ENCODE measurements around the gene HPSE2.

Gene HPSE2

DNA sequence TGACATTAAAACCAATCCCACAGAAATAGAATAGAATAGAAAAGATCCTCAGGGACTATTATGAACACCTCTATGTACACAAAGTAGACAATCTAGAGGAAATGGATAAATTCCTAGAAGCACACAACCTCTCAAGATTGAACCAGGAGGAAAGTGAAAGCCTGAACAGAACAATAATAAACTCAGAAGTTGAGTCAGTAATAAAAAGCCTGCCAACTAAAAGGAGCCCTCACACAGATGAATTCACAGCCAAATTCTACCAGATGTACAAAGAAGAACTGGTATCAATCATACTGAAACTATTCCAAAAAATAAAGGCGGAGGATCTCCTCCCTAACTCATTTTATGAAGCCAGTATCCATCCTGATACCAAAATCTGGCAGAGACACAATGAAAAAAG lies 568.6 kb downstream of the HPSE2 start:
- no peak for DNase-seq

DNA sequence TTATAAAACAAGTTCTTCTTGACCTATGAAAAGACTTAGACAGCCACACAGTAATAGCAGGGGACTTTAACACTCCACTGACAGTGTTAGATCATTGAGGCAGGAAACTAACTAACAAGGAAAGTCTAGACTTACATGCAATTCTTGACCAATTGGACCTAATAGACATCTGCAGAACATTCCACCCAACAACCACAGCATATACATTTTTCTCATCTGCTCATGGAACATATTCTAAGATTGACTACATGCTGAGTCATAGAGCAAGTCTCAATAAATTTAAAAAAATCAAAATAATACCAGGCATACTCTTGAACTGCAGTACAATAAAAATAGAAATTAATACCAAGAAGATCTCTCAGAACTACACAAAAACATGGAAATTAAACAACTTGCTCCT lies 569.4 kb downstream of the HPSE2 start:
- DNase-seq: no peak

DNA sequence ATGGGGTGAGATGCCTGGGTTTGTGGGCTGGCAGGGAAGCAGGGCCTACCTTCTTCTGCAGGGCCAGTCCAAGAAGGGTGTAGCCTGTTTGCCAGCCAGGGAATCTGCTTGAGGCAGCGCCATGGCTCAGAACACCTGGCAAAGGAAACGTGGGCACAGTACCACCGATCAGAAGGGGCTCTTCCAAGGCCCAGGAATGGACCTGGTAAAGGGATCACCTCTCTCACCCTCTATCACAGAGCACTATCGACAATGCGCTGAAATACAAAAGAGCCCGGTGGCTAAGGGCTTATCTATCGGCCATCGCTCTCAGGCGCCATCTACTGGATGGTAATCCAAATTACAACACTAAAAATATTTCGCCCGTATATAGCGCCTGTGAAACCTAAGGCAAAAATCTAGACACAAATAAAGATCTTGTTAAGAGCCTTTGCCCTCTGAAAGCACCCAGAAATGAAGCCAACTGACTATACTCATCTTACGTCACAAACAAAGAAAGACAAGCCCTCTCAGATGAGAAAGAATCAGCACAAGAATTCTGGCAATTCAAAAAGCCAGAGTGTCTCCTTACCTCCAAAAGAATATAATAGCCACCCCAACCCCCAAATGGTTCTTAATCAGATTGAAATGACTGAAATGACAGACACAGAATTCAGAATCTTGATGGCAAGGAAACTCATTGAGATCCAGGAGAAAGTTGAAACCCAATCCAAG lies 571.2 kb downstream of the HPSE2 start:
- DNase-seq: no peak

DNA sequence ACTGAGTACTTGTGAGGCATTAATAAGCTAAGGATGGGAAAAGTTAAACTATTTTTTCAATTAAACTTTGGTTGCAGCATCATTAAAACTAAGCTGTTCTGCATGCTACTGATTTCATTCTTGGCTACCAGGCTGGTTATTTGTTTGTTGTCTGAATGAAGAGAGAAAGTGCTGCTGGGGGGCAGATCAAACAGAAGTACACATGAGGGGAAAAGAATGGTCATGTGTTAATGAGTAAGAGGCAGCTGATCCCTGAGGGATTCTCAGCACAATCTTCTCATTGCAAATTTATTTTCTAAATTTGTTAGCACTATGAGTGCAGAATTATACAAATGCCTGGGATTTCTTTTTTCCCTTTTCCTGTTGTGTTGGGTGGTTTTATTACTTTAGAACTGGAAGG lies 575.7 kb downstream of the HPSE2 start:
- no peak for DNase-seq

DNA sequence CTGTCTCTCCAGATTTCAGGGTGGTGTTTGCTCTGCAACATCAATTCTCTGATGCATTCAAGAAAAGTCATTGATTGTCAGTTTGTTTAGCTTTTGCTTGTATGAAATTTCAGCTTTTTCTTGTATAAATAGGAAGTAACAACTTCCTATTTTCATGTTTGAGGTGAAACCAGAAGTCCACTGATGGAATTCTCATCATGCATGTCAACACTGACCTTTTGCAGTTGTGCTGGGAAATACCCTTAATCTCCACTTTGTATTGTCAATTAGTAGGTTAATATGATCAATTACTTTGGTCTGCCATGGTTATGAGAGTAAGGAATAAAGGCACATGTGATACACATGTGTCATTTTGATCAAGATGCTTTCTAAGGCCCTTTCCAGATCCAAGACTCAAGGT lies 580.2 kb downstream of the HPSE2 start:
- no peak for DNase-seq

DNA sequence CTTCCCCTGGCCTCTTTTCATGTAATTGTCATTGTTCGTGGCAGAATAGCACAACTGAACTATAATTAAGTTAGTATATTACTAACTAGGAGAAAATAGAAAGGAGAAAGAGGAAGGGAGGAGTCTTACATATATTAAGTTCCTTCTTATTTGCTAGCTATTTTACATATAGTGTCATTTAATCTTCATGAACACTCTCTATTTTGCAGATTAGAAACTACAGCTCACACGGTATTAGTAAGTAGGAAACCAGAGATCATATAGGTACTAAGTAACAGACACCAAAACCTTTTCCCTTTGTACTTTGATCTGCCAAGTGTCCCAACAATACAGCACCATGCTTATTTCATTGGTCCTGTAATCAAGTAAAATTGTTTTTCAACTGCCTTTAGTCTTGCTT lies 586.5 kb downstream of the HPSE2 start:
- no peak for DNase-seq

DNA sequence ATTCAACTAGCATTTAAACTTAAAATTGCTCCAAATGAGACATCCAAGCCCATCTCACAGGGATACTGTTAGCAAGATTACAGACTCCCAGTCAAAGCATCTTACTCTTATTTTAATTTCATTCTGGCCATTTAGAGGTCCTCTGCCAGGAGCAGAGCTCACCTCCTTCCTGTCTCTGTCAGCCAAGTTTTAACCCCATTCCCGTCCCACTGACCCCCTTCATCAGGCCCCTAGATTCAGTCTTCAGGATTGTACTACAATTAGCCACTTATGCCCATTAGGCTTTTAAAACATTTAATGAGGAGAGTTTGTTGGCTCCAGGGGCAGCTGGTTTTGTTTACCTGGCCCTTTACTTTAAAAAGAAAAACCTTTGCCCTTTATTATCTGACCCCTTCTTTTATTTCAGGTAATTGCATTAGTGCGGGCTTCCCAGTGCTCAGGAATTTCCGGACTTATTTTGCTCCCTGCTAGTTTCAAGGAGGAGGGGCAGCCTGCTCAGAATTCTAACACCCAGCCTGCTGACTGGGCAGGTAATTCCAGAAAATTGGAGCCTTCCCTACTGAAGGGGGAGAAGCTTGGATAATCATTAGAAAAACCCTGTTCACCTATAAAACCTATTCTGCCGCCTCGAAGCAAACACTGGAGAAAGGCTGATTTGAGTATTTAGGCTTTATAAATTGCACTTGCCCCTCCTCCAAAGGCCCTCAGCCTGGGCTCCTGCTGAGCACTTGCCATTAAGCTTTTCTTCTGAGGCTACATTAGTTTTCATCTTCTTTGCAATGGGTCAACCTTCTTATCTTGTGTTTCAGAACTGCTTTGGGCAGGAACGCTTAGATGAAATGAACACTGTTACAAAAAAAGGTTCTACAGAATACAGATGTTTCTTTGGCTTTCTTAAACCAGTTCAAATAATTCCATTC lies 588.4 kb downstream of the HPSE2 start:
- DNase-seq: no peak

DNA sequence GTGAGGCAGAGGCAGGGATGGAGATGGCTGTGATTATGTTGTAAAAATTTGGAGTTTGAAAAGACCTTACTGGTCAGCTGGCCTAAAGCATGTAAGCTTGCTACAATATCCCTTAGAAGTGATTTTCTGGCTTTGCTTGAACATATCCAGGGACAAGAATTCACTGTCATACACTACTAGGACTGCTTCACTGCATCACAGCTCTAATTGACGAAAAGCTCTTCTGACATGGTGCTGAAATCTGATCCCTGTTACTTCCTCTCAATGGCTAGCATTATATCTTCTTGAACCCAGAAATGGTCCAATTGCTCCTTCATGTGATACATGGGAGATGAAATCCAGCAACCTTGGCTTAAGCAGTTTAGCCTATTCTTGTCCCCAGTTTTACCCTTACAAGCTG lies 591.2 kb downstream of the HPSE2 start:
- DNase-seq: no peak

DNA sequence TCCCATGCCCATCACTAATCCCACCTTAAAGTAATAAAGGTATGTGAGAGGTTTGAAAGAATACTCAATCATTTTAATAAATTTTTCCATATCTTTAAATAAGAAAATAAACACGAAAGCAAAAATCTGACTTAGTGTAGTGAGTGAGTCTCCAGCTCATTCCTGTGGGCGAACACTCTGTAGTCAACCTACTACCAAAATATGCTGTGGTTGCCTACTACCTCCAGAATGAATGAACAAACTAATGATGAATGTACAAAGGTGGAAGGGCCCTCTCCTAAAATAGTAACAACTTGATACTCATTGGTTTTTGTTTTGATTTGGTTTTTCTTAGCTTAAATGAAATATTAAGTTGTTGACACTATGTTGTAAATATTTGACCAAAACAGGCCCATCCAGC lies 593.4 kb downstream of the HPSE2 start:
- no peak for DNase-seq

DNA sequence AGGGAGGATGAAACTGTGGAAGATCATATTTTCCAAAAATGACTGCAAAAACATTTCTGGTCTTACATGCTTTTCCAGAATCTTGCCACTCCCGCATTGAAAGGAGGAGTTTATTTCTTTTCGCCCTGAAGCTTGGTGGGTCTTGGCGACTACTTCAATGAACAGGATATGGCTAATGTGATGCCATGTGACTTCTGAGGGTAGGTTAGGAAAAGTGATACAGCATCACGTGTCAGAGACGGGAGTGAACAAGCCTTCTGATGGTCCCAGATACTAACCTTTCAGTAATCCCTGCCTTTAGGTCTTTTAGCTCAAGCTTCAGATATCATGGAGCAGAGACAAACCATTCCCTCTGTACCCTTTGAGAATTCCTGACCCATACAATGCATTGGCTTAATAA lies 596.7 kb downstream of the HPSE2 start:
- no peak for DNase-seq

DNA sequence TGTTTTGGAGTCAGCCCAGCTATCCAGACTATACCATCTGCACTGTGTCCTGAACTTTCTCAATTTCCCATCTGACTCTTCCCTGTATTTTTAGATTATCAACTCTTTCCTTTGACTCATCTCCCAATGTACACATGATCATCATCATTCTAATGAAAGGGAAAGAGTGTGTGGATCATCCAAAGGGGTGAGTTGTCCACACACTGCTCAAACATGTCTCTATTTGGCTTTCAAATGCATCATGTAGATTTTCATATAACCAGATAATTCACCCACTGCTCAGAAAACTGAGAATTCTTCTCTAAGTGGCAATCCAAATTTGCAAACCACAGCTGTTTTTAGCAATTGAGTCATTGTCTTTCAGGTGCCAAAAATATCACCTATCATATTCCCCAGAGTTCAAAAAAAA lies 598.7 kb downstream of the HPSE2 start:
- DNase-seq: no peak

DNA sequence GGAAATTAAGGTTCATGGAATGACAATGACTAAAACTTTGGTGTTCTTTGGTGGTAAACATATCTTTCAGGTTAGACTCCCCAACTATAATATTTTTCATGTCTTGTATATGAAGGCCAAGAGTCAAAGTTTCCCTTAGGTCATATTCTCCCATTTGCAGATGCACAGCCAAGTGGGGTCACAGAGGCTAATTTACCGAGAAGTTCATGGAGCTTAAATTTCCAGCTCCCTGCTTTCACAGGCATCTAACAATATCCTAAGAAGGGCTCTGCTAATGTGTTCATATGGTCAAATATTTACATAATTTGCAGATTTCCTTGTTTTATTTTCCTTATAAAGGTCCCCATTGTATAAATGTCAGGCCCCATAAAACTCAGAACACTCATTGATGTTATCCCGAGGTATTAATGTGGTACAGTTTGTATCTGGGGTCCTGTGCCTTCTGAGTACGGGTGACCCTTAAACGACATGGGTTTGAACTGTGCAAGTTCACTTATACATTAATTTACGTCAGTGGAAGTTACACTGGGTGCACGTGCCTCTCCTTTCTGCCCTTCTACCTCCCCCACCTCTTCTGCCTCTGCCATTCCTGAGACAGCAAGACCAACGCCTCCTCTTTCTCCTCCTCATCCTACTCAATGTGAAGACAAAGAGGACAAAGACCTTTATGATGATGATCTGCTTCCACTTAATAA lies 603.0 kb downstream of the HPSE2 start:
- no peak for DNase-seq

DNA sequence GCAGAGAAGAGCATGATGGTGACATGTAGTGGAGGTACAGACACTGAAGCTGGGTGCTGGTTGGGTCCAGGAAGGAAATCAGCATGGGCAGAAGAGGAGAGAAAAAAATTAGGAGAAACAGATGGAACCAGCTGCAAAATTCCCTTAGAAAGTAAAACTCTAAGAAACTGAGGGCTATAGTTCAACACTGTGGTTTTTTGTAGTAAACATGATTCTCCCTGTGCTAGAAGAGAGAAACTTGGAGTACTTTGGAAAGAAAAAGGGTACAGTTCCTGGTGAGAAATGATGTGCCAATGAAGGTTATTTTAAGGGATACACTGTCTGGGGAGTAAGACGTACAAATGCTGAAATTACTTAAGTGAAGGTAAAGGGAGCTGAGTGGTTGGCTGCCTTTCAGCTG lies 607.4 kb downstream of the HPSE2 start:
- DNase-seq: no peak

DNA sequence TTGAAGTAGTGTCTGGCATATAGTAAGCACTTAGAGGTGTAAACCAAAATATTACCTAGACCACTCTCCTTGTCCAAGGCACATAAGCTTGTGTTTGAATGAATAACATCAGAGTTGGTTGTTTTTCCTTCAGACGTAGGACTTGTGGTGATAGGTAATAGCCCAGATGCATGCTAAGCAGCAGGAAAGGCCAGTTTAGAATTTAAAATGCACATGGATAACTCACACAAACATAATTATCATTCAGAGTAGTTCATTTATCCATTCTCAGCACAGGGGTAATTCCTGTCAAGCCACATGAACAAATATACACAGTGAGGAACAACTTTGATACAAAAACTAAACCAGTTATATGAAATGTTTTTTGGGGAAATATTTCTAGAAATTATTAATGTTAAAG lies 607.9 kb downstream of the HPSE2 start:
- DNase-seq: no peak

DNA sequence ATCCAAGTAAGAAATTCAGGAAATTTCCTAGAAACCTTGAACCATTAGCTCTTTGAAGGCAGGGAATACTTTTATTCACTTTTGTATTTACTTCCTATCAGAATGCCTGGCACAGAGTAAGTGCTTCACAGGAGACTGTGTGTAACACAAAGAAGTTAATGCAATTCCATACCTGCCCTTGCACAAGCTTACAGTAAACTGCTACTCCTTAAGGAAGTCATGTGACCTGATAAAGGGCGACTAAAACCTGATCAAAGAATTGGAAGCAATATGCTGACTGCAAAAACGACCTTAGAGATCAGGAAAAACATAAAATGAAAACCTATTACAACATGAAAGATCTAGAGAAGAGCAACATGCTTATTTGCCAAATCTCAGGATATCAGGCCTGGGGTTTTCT lies 610.7 kb downstream of the HPSE2 start:
- DNase-seq: no peak

DNA sequence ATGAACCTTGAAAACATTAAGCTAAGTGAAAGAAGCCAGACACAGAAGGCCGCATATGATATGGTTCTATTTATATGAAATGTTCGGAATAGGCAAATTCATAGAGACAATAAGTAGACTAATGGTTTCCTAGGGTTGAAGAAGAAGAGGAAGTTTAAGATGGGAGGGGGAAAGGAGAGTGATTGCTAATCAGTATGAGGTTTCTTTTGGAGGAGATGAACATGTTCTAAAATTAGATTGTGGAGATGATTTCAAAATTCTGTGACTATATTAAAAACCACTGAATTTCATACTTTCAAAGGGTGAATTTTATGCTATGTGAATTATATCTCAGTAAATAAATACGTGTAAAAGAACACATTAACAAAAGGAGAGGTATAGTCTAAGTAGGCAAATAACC lies 612.5 kb downstream of the HPSE2 start:
- DNase-seq: no peak

DNA sequence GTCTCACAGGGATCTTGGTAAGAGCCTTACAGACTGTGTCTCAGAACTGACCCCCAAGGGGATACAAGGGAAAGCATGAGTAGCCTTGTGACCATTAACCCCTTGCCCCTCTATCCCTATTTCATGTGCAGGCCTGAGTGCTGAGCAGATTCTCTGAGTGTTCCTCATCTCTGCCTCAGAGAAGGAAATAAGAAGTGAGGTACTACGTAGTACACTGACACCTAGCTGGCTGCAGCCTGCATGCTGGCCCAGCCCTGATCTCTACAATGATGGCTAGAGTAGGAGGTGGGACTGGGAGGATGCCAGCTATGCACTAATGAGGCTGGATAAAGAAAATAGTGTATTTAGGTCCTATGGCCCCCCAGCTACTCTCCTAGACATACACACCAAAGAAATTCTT lies 614.0 kb downstream of the HPSE2 start:
- no peak for DNase-seq

DNA sequence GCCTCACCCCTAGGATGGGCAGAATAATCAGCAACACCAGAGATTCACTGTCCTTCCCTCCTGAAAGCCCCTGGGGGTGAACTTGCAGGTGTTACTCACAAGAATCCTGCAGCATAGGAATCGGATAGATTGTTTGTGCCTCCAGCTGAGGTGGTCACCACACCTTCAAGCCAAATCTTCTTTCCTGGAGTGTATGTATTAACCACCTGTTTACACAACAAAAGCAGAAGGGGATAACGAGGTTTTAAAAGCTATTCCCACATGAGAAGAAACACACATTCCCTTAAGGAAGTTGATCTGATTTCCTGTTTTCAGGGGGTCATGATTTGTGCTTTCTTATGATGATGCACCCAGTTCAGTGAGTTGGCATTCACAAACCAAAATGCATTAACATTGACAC lies 615.1 kb downstream of the HPSE2 start:
- DNase-seq: no peak

DNA sequence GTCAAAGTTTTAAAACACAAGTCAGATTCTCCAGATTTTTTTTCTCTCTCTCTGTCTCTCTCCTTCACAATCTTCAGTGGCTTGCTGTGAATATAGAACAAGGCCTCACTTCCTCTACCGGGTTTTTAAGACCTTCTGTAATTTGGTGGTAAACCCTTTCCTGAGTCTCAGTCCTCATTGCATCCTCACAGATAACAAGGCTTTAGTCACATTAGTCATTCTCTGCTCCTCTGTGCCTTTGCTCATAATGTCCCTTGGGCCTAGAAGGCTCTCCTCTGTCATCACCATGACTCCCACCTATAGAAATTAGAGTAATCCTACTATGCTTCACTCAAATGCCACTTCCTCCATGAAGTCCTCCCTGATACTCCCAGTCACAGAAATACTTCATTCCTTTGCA lies 616.2 kb downstream of the HPSE2 start:
- DNase-seq: no peak

DNA sequence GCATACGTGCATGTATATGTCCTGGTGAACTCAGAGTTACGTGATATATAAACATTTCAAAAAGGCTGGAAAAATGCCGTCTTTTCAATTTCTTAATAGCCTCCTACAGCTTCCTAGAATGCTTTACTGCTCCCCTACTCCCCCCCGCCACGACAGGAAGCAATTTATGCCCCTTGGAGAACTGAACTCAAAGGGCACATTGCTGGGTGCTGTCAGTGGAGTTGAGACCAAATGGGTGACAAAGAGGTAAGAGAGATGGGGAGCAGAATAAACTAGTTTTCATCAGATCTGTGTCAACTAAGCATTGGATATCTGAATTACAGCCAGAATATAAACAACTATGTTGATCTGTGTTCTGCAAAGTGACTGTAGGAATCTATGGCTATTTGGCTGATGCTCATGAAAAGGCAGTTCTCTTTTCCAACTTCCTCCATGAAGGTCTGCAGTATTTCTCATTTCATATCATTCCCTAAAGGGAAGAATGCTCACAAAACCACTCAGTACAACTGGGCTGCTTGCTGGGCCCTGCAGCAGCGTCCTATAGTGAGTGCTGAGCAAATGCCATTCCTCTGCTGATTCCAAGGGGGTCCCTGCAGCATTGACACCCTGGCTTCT lies 617.6 kb downstream of the HPSE2 start:
- no peak for DNase-seq

DNA sequence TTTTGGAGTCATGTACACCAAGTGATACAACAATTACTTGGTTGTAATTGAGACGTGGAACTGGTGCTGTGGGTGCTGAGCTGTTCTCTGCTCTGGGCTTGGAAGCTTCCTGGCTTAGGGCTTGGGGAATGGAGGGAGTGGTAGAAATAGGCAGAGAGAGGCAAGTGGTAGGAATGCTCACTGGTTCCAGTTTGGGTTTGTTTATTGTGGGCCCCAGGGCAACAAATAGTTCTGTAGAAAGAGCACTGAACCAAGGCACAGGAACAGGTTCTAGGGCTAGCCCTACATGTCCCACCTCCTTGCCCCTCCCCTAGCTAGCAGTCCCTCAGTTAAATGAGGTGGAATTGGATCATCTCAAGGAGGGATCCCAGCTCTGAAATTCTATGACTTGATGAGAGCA lies 622.2 kb downstream of the HPSE2 start:
- DNase-seq: no peak

DNA sequence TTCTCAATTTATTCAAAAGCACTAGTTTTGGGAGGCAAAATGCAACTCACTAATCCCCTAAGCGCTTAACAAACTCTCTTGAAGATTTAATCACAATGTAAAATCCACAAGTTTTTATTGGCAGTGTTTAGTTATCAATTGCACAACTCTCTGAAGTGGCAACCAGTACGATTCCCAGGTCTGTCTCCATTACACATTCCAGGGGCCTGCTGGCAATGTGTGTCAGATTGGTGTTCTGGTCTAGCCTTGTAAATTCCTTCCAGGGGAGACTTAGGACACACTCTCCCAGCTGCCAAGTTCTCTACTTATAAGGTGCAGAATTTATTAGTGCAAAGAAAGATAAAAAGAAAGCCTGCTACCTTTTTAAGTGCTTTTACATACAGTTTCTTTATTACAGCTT lies 624.2 kb downstream of the HPSE2 start:
- no peak for DNase-seq

DNA sequence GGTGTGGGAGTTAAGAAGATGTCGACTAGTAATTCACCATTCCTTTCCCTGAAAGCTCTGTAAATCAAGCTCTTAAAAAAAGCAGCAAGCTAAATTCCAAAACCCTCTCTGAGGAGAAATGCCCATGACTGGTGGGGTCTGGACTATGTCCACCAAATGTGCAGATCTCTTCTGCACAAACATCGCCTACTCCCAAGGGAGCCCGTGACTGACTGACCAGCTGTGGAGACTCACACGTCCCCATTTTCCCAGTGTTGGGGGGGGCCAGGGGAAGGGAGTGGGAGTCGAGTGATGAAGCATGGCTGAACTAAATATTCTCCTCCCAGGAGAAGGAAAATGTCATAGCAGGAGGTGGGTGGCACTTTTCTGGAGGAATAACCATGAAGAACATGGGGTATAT lies 624.8 kb downstream of the HPSE2 start:
- no peak for DNase-seq

DNA sequence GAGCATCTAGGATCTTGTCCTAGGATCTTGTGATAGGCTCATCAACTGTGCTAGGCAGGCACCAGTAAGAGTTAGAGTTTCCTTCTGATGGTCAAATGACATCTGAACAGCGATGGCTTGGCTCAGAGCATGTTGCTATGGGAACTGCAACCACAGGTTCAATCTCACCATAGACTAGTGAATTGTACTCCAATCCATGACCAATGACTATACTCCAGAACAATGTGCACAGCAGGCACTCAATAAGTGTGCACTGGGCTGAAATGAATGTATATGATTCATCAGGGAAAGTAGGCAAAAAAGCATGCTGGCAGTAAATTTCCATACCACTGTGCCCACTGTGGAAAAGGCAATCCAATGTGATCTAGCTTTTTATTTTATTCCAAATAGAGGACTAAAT lies 625.4 kb downstream of the HPSE2 start:
- no peak for DNase-seq

All from SIG-M5 (cell line).